Measurements from ENCODE around the gene KIFBP.

Gene KIFBP

DNA sequence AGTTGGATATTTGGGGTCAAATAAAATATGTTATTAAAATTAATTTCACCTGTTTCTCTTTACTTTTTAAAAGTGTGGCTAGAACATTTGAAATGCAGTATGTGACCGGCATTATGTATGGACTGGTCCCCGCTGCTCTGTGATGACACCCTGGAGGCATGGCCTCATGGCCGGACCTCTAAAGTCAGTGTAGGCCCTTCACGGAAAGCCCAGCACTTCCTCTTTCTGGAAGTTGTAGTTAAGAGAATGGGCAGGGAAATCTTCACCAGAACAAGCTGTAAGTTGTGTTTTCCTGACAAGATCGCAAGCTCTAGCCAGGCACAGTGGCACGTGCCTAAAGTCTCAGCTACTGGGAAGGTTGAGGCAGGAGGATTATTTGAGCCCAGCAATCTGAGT lies 61.0 kb downstream of the KIFBP start:
- peak in 3 of 56 donors; percentile 8 to 14 (median 9) for DNase-seq

- peak in 12 of 56 donors; percentile 6 to 52 (median 12) for DNase-seq
These were observed 62.7 kb downstream of the KIFBP start for GRCh38 chr10:69051303-69051702.

DNA sequence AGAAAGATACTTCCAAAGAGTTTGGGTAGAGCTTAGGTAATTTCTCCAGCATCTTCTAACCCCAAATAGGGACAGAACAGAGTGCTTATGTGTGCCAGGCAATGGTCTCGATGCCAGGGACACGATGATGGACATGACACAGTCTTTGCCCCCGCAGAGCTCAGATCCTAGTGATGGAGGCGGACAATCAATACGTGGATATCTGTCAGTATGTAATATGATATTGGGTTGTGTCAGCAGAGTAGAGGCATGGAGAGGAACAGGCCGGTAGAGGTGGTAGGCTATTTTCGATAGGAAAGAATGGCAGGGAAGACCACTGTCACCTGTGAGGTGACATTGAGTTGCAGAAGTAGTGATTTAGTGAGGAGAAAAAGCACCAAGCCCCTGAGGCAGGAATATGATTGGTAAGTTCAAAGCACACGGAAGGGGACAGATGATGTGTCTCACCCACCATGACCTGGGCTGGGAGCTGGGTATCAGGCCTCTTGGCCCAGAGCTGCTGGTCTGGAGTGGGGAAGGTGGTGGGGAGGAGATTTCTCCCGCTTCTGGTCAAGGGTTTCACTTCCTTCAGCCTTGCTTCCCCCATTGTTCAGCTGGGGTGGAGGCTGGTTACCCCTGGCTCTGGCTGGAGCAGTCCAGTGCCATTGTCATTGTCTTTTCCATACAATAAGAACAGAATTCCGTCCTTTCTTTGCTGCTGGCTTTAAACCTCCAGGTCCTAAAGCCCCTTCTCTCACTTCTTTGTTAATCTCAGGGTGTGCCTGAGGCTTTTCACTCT lies 63.3 kb downstream of the KIFBP start:
- peak in 4 of 56 donors; percentile 8 to 24 (median 12) for DNase-seq

DNA sequence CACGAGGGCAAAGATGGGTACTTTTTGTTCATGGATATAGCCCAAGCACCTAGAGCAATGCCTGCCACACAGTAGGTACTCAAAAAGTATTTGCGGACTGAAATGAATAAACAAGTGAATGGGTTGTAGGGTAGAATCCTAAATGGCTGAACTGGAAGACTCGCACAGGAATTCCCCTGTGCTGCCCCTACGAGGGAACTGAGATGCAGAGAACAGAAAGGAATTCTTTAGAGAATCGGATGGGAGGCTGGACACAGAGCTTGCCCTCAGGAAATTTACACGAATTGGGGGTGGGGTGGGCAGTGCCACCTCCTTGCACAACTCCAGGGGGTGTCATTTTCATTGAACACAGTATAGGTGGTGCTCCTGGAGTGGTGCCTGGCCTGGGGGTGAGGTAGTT lies 64.1 kb downstream of the KIFBP start:
- no peak for DNase-seq

GRCh38 chr10:69055241-69055640 lies 66.6 kb downstream of the KIFBP start:
- DNase-seq = no peak

DNA sequence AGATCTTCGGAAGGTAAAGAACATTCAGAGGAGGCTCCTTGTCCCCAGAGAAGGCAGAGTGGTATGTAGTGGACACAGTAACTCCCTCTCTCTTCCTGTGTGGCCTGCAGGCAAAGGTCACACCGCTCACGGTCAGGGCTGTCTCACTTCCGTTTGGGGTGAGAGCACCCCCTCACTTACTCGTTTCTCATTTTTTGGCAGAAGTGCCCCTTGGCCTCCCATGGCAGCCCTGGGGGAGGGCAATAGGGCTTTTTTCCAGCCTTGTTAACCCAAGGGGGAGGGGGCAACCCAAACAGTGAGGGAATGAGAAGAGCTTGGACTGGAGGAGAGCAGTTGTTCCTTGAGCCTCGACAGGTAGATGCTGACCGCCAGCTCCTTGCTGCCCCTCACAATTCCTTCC lies 67.5 kb downstream of the KIFBP start:
- peak in 5 of 56 donors; percentile 8 to 14 (median 11) for DNase-seq

DNA sequence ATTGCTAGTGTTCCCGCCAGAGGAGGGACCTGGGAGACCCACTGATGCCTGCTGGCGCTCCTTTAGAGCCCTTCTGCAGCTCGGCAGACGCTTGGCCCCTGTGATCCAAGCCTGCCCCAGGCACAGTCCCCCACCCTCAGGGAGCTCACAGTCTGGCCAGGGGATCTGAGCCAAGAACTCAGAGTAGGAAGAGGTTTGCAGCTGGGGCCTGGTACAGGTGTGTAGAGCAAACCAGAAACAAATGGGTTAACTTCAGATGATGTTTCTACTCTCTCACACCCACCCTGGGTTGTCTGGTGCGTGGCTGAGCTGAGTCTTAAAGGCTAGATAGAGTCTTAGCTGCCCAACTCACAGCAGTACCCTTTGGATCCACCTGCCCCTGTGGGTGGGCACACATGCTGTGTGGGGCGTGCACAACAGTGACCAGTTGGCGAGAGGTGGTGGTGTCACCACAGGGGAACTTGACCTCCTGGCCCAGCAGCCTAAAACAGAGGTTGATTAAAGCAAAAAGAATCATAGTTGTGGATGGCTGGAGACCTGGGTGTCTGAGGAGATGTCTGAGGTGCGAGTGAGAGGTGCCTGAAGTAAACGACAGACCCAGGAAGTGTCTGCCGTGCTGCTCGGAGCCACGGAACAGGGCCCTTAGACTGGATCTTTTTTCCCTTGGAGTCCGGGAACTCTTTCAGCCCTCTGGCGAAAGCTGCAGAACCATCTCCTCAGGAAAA lies 68.1 kb downstream of the KIFBP start:
- DNase-seq = no peak

DNA sequence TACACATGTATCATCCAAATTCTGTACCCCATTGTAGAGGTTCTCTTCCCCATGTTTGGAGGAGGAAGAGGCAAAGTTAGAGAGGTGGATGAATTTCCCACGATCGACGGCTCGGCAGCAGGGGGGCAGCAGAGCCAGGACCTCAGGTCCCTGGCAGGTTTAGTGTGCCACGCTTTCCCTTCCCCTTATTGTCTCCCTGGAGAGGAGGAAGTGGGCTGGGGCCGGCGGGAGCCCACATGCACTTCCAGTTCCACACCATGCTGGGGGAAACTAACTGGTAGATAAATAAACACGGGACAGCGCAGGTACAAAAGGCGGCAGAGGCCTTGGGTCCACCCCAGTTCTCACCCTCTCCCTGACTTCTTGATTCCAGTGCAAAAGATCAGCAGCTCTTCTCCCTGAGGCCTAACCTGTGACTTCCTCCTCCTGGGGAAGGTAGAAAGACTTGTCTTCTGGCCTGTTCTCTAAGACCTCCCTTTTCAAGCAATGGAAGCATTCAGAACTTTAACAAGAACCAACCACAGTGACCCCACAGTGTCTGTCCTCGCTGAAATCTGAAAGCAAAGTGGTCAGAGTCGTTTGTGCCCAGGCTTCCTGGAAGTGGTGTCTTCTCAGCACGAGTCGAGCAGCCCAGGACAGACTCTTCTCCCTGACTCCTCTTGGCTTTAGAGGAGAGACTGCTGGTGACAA lies 68.8 kb downstream of the KIFBP start:
- DNase-seq = peak in 18 of 56 donors; percentile 4 to 52 (median 16)

- no peak for DNase-seq
These were observed 69.3 kb downstream of the KIFBP start for GRCh38 chr10:69057951-69058297.

- no peak for DNase-seq
These were observed 71.7 kb downstream of the KIFBP start for GRCh38 chr10:69060127-69060798.

GRCh38 chr10:69061305-69062161 lies 72.9 kb downstream of the KIFBP start:
- peak in 6 of 56 donors; percentile 12 to 30 (median 20) for DNase-seq

DNA sequence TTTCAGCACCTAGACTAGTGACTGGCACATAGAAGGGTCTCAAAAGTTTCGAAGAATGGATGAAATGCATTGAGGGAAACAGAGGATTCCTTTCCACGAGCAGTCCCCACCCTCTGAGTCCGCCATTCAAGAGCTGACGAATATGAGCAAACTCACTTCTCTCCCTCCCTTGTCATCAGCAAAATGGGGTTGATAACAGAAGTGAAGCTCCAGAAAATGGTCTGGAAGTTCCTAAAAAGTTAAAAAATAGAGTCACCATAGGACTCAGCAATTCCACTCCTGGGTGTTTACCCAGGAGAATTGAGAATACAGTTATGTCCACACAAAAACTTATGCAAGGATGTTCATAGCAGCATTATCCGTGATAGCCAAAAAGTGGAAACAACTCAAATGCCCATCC lies 74.3 kb downstream of the KIFBP start:
- no peak for DNase-seq

DNA sequence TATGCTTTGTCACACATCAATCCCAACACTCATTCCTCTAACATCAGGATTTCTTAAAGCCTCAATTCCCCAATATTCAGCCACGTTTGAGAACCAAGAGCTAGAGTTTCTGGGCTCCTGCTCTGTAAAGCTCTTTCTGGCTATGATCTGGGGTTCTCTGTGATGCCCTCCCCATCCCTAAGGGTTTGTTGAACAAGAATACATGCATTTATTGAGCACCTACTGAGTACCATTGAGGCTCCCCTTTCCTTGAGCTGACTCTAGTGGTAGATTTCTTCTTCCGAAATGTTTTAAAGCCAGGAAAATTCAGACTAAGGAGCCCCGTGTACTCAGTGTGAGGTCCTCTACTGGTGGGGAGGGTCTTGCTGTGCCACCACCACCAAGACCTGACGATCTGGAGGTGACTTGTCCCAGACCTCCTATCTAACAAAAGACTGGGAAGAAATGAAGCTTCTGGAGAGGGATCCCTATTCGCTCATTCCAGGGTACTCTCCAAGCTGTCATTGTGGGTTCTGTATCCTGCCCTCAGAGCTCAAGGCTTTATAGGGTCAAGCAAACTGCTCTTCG lies 76.2 kb downstream of the KIFBP start:
- no peak for DNase-seq

GRCh38 chr10:69065406-69066361 lies 77.1 kb downstream of the KIFBP start:
- DNase-seq = peak in 1 of 56 donors; percentile 3

All from nucleus accumbens (tissue), 56 donors.